NT2/D1 (cell line): ENCODE measurements around the gene OSGEP.

Source experiments
- YY1 ChIP-seq: IDR thresholded peaks from 2 replicates; pipeline ENCODE4 v1.6.1; 2011; ENCODE audit not compliant: insufficient read length, insufficient read depth
- ZNF274 ChIP-seq: IDR thresholded peaks from 2 replicates; pipeline ENCODE4 v1.6.1; 2011; ENCODE audit warnings: mild to moderate bottlenecking, low read depth, low read length

DNA sequence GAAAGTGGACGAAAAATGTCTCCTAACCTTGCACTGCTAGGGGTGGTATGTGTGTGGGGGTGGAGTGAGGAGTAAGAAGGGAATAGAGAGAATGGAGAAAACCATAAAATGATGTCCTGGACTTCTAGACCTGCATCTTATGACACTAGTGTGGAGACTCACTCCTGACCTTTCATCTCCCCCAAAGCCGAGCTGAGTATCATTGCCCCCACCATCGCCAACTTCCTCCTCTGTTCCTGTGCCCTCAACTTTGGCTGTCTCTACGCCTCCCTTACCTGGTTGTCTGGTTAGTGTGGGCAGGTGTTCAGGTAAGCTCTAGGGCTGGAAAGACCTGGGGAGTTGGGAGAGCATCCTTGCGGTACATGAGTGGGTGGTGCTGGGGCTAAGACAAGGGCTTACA lies 14.1 kb downstream of the OSGEP start:
- no peak for TF ChIP-seq YY1
- TF ChIP-seq ZNF274, result no peak
